Neural cell (in vitro differentiated cells): ENCODE measurements around the gene SLC8A1.

Source experiments
- EP300 ChIP-seq: fragments of 450-650 bp; conservative IDR thresholded peaks from 2 replicates; pipeline ENCODE4 v1.6.1; 2014; ENCODE audit warnings: antibody characterized with exemption, mild to moderate bottlenecking, moderate library complexity; ENCODE audit not compliant: poor library complexity, severe bottlenecking
- EZH2 ChIP-seq: fragments of 200-600, 300-800 bp; shearing (Covaris generic), sonication (generic); IDR thresholded peaks from 2 replicates; pipeline ENCODE4 v1.6.1; 2014; ENCODE audit warnings: antibody characterized with exemption, low read length, borderline replicate concordance, mild to moderate bottlenecking; ENCODE audit not compliant: insufficient read depth, poor library complexity, severe bottlenecking
- POLR2AphosphoS5 ChIP-seq: IDR thresholded peaks from 2 replicates; pipeline ENCODE4 v1.6.1; 2012
- RAD21 ChIP-seq: fragments of 450-650 bp; conservative IDR thresholded peaks from 2 replicates; pipeline ENCODE4 v1.6.1; 2014; ENCODE audit warnings: antibody characterized with exemption, mild to moderate bottlenecking, moderate library complexity
- TAF1 ChIP-seq: IDR thresholded peaks from 2 replicates; pipeline ENCODE4 v1.6.1; 2012; ENCODE audit warnings: low read depth
- TF ChIP-seq, protein P1 (sequence below): fragments of 450-650 bp; IDR thresholded peaks from 2 replicates; pipeline ENCODE4 v1.5.1; 2014; ENCODE audit warnings: antibody characterized with exemption, mild to moderate bottlenecking, moderate library complexity; ENCODE audit not compliant: poor library complexity, severe bottlenecking
- TF ChIP-seq, protein P2 (sequence below): IDR thresholded peaks from 2 replicates; pipeline ENCODE4 v1.6.1; 2012; ENCODE audit warnings: borderline replicate concordance

DNA sequence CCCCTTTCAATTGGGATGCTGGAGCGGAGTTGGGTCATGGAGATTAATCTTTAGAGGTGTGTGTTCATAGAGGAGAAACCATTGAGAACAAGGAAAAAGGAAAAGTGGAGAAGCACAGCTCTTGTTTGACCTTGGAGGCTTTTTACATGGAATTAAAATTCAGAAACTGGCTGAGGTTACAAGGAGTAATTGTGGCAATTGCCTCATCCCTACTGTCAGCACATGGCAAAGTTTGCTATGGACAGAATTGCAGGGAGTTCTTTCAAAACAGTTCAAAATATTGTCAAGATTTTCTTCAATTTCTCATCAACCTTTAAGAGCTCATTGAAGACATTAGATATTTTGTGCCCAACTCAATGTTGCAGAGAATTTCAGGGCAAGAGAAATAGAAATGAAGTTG is 232.7 kb downstream of the SLC8A1 start:
- TF ChIP-seq, protein P1, sequence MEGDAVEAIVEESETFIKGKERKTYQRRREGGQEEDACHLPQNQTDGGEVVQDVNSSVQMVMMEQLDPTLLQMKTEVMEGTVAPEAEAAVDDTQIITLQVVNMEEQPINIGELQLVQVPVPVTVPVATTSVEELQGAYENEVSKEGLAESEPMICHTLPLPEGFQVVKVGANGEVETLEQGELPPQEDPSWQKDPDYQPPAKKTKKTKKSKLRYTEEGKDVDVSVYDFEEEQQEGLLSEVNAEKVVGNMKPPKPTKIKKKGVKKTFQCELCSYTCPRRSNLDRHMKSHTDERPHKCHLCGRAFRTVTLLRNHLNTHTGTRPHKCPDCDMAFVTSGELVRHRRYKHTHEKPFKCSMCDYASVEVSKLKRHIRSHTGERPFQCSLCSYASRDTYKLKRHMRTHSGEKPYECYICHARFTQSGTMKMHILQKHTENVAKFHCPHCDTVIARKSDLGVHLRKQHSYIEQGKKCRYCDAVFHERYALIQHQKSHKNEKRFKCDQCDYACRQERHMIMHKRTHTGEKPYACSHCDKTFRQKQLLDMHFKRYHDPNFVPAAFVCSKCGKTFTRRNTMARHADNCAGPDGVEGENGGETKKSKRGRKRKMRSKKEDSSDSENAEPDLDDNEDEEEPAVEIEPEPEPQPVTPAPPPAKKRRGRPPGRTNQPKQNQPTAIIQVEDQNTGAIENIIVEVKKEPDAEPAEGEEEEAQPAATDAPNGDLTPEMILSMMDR, result no peak
- TF ChIP-seq EP300 (no peak), TAF1 (no peak), EZH2 (no peak), RAD21 (no peak), POLR2AphosphoS5 (no peak)
- TF ChIP-seq, protein P2, sequence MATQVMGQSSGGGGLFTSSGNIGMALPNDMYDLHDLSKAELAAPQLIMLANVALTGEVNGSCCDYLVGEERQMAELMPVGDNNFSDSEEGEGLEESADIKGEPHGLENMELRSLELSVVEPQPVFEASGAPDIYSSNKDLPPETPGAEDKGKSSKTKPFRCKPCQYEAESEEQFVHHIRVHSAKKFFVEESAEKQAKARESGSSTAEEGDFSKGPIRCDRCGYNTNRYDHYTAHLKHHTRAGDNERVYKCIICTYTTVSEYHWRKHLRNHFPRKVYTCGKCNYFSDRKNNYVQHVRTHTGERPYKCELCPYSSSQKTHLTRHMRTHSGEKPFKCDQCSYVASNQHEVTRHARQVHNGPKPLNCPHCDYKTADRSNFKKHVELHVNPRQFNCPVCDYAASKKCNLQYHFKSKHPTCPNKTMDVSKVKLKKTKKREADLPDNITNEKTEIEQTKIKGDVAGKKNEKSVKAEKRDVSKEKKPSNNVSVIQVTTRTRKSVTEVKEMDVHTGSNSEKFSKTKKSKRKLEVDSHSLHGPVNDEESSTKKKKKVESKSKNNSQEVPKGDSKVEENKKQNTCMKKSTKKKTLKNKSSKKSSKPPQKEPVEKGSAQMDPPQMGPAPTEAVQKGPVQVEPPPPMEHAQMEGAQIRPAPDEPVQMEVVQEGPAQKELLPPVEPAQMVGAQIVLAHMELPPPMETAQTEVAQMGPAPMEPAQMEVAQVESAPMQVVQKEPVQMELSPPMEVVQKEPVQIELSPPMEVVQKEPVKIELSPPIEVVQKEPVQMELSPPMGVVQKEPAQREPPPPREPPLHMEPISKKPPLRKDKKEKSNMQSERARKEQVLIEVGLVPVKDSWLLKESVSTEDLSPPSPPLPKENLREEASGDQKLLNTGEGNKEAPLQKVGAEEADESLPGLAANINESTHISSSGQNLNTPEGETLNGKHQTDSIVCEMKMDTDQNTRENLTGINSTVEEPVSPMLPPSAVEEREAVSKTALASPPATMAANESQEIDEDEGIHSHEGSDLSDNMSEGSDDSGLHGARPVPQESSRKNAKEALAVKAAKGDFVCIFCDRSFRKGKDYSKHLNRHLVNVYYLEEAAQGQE, result no peak
